ENCODE data around the gene ATP6V0A1.
"Not testable (repeated sequence)": the region's sequence is repeated elsewhere in the genome, so short reads cannot be mapped to it uniquely, and the experiment has no call there.

The ATP6V0A1 gene

GRCh38 chr17:42477824-42478223 is 19.1 kb downstream of the ATP6V0A1 start:
- not testable (repeated sequence) for DNase-seq

GRCh38 chr17:42484304-42484703 is 25.6 kb downstream of the ATP6V0A1 start:
- DNase-seq = no peak

- DNase-seq = no peak
These were observed 27.0 kb downstream of the ATP6V0A1 start for GRCh38 chr17:42485680-42486079.

GRCh38 chr17:42488032-42488431 is 29.4 kb downstream of the ATP6V0A1 start:
- no peak for DNase-seq

GRCh38 chr17:42493319-42493718 is 34.6 kb downstream of the ATP6V0A1 start:
- DNase-seq = no peak

- no peak for DNase-seq
These were observed 36.0 kb downstream of the ATP6V0A1 start for GRCh38 chr17:42494673-42495072.

- no peak for DNase-seq
These were observed 40.1 kb downstream of the ATP6V0A1 start for GRCh38 chr17:42498828-42499227.

- DNase-seq = no peak
These were observed 43.4 kb downstream of the ATP6V0A1 start for GRCh38 chr17:42502091-42502490.

- no peak for DNase-seq
These were observed 44.2 kb downstream of the ATP6V0A1 start for GRCh38 chr17:42502926-42503325.

GRCh38 chr17:42507671-42508070 is 49.0 kb downstream of the ATP6V0A1 start:
- no peak for DNase-seq

GRCh38 chr17:42508426-42509165 is 49.9 kb downstream of the ATP6V0A1 start:
- DNase-seq = no peak

GRCh38 chr17:42509409-42509808 is 50.7 kb downstream of the ATP6V0A1 start:
- DNase-seq = no peak

GRCh38 chr17:42509841-42510240 is 51.2 kb downstream of the ATP6V0A1 start:
- no peak for DNase-seq

GRCh38 chr17:42512246-42512645 is 53.6 kb downstream of the ATP6V0A1 start:
- DNase-seq = no peak

- DNase-seq = no peak
These were observed 54.1 kb downstream of the ATP6V0A1 start for GRCh38 chr17:42512733-42513251.

- DNase-seq = no peak
These were observed 55.0 kb downstream of the ATP6V0A1 start for GRCh38 chr17:42513686-42514085.

- no peak for DNase-seq
These were observed 55.6 kb downstream of the ATP6V0A1 start for GRCh38 chr17:42514279-42514678.

GRCh38 chr17:42514867-42515266 is 56.2 kb downstream of the ATP6V0A1 start:
- no peak for DNase-seq

- DNase-seq = peak; percentile 69 to 72
These were observed 58.8 kb downstream of the ATP6V0A1 start for GRCh38 chr17:42517516-42517915.

GRCh38 chr17:42518046-42518754 is 59.5 kb downstream of the ATP6V0A1 start:
- no peak for DNase-seq

- DNase-seq = peak; percentile 19 to 20
These were observed 60.3 kb downstream of the ATP6V0A1 start for GRCh38 chr17:42518755-42519545.

GRCh38 chr17:42519546-42520491 is 61.1 kb downstream of the ATP6V0A1 start:
- no peak for DNase-seq
